22Rv1 (cell line): Measurements from ENCODE around the gene ABCA13.

Source experiments
- H3K27ac ChIP-seq: fragments of 450-650 bp; 2 replicates; pipeline ENCODE4 v1.5.1; 2017
- ZFX ChIP-seq: fragments of 450-650 bp; IDR thresholded peaks from 2 replicates; pipeline ENCODE4 v1.6.1; 2017; ENCODE audit warnings: antibody characterized with exemption, borderline replicate concordance
- TF ChIP-seq, protein P1 (sequence below): fragments of 450-650 bp; IDR thresholded peaks from 2 replicates; pipeline ENCODE4 v1.5.1; 2017; ENCODE audit warnings: mild to moderate bottlenecking

ABCA13 gene

DNA sequence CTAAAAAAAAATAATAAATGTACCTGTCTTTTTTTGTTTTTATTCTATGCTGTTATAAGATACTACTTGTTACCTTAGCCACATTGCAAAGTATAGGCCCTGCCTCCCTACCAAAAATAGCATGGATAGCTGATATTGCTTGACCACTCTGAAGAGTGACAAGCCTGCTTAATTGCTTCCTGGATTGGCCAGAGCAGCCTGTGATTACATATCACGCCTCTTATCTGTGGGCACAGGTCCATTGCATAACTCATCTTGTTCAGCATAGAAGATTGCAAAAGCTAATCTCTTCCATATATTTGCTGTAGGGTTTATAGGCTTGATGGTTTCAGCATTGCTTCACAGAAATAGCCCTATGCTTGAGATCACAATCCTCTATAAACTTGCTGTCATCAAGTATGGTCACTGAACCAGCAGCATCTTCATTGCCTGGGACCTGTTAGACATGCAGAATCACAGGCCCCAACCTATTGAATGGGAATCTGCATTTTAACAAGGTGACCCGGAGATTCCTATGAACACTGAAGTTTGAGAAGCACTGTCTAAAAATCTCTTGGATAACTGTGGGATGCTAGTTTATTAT lies 472.3 kb downstream of the ABCA13 start:
- no peak for TF ChIP-seq ZFX
- no peak overlapping the region for H3K27ac ChIP-seq

GRCh38 chr7:48658138-48658537 lies 486.9 kb downstream of the ABCA13 start:
- no peak for TF ChIP-seq ZFX
- TF ChIP-seq, protein P1, sequence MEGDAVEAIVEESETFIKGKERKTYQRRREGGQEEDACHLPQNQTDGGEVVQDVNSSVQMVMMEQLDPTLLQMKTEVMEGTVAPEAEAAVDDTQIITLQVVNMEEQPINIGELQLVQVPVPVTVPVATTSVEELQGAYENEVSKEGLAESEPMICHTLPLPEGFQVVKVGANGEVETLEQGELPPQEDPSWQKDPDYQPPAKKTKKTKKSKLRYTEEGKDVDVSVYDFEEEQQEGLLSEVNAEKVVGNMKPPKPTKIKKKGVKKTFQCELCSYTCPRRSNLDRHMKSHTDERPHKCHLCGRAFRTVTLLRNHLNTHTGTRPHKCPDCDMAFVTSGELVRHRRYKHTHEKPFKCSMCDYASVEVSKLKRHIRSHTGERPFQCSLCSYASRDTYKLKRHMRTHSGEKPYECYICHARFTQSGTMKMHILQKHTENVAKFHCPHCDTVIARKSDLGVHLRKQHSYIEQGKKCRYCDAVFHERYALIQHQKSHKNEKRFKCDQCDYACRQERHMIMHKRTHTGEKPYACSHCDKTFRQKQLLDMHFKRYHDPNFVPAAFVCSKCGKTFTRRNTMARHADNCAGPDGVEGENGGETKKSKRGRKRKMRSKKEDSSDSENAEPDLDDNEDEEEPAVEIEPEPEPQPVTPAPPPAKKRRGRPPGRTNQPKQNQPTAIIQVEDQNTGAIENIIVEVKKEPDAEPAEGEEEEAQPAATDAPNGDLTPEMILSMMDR = no peak
- no peak overlapping the region for H3K27ac ChIP-seq

GRCh38 chr7:48660306-48660870 lies 489.1 kb downstream of the ABCA13 start:
- H3K27ac ChIP-seq = no peak overlapping the region
- TF ChIP-seq, protein P1 = no peak
- TF ChIP-seq ZFX = no peak

- TF ChIP-seq, protein P1 = no peak
- TF ChIP-seq ZFX = no peak
- no peak overlapping the region for H3K27ac ChIP-seq
Observed at GRCh38 chr7:48664241-48664640, 493.0 kb downstream of the ABCA13 start.

- TF ChIP-seq, protein P1 = no peak
- TF ChIP-seq ZFX = no peak
- H3K27ac ChIP-seq = no peak overlapping the region
Observed at GRCh38 chr7:48665353-48666135, 494.3 kb downstream of the ABCA13 start.

DNA sequence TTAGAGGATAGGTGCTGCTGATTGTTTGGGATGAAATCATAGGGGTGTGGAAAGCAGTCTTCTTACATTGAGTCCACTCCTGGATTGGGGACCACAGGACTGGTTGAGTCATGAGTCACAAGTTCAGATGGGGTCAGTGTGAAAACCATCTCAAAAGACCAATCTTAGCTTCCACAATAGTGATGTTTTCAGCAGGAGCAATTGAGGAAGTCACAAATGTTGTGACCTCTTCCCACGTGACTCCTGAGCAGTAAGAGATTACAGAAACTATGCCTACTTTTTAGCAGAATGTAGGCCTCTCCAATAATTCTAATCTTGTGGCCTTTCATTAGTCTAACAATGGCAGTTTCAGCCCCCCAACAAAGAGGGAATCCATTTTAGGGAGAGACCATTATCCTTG lies 496.1 kb downstream of the ABCA13 start:
- H3K27ac ChIP-seq = no peak overlapping the region
- TF ChIP-seq, protein P1 = no peak
- TF ChIP-seq ZFX = no peak

DNA sequence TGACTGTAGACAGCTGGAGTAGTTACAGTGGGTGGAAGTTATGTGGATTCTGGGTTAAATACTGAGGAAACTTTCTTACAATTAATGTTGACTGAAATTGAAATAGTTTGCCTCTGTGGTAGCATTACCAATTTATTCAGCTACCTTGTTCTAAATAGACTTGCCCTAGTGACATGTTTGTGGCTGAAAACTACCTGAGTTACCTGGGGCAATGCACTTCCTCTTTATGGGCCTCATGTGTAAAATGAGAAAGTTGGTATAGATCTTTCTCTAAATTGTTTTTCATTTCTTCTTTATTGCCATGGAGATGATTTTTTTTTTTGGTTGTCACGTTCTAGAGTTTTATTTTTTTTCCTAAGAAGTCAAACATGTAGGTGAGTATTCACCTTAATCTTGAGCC lies 500.4 kb downstream of the ABCA13 start:
- TF ChIP-seq ZFX = no peak
- TF ChIP-seq, protein P1 = no peak
- H3K27ac ChIP-seq = no peak overlapping the region
